GOT3 (cell line): ENCODE results near the gene CEACAM19.
"Not testable (repeated sequence)": the region's sequence is repeated elsewhere in the genome, so short reads cannot be mapped to it uniquely, and the experiment has no call there.

Experiments used
- DNase-seq: peaks from one replicate; lab custom pipeline; 2025; ENCODE audit warnings: mixed read lengths; lab: John Stamatoyannopoulos, UW

Gene CEACAM19

DNA sequence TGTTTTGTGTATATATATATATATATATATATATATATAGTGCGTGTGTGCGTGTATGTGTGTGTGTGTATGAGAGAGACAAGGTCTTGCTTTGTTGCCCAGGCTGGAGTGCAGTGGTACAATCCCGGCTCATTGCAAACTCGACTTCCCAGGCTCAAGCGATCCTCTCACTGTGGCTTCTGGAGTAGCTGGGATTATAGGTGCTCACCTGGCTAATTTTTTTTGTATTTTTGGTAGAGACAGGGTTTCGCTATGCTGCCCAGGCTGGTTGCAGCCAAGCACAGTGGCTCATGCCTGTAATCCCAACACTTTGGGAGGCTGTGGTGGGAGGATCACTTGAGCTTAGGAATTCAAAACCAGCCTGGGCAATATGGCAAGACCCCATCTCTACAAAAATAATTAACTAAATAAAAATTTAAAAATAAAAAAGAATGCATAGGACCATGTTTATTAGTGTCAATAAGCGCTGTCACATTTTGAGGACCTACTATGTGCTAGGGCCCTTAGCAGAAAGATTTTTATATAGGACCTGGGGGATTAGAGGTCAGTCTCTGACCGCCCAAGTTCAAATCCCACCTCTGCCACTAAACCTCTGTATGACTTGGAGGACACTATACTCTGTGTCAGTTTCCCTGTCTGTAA lies 25.8 kb upstream of the CEACAM19 start:
- no peak for DNase-seq

DNA sequence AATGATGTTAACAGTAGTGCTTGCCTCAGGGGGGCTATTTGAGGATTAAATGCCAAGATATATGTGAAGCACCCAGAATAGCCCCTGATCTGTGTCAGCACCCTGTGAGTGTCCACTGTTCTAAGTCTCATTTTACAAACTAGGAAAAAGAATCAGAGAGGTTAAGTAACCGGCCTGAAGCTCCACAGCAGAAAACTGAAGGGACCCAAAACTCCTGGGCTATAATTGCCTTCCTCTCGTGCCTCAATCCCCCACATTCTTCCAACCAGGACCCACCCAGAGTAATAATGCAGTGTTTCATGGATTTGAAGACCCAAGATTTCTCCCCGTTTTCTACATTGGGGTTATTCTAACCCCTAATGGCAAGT lies 25.2 kb upstream of the CEACAM19 start:
- no peak for DNase-seq

GRCh38 chr19:44647144-44647543 lies 24.1 kb upstream of the CEACAM19 start:
- DNase-seq = no peak

GRCh38 chr19:44648631-44649251 lies 22.5 kb upstream of the CEACAM19 start:
- no peak for DNase-seq

DNA sequence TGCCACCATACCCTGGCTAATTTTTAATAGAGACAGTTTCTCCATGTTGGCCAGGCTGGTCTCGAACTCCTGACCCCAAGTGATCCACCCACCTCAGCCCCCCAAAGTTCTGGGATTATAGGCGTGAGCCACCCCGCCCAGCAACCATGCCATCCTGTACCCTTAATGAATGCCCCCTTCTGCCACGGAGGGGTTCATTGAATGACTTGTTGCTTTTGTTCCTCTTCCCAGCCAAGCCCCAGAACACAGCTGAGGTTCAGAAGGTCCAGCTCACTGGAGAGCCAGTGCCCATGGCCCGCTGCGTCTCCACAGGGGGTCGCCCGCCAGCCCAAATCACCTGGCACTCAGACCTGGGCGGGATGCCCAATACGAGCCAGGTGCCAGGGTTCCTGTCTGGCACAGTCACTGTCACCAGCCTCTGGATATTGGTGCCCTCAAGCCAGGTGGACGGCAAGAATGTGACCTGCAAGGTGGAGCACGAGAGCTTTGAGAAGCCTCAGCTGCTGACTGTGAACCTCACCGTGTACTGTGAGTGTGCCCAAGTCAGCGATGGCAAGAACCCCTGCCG lies 21.6 kb upstream of the CEACAM19 start:
- DNase-seq = no peak

- no peak for DNase-seq
Observed at GRCh38 chr19:44653343-44653742, 17.9 kb upstream of the CEACAM19 start.

DNA sequence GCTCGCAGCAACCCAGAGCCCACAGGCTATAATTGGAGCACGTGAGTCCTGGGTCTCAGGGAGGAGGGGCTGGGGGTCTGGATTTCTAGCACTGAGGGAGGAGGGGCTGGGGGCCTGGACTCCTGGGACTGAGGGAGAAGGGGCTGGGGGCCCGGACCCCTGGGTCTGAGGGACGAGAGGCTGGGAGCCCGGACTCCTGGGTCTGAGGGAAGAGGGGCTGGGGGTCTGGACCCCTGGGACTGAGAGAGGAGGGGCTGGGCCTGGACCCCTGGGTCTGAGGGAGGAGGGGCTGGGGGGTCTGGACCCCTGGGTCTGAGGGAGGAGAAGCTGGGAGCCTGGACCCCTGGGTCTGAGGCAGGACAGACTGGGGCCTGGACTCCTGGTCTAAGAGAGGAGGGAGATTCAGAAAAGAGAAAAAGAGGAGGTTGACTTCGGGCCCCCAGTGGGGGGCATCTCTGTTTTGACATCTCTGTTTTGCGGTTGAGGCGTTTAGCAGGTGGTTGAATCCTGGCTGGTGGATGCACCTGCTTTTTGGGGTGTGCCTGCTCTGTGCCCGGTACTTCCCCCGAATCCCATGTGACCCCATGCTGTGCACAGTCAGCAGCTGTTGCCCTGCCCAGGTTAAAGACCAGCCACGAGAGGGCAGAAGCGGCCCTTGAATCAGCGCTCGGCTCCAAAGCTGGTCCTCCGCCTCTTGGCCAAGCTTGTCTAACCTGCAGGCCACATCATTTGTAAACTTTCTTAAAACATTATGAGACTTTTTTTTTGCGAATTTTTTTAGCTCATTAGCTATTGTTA lies 17.1 kb upstream of the CEACAM19 start:
- no peak for DNase-seq

DNA sequence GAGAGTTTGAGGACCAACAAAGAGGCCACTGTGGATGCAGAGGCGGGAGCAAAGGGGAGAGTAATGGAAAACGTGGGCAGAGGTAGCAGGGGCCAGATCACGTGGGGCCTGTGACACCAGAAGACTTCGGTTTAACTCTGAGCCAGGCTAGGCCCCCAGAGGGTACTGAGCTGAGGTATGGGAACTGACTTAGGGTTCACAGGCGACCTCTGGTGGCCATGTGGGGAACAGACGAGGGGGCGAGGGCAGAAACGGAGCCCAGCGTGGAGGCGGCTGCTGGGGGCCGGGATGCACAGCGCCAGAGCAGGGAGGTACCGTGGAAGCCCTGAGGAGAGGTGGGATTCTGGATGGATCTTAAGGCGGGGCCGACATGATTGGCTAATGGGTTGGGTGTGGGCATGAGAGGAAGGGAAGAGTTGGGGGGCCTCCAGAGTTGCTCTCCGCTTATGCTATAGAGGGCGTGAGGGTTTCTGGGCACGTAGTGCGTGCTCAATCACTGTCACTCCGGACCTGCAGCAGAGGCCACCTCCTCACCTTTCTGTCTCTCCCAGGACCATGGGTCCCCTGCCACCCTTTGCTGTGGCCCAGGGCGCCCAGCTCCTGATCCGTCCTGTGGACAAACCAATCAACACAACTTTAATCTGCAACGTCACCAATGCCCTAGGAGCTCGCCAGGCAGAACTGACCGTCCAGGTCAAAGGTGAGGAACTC lies 13.9 kb upstream of the CEACAM19 start:
- no peak for DNase-seq

DNA sequence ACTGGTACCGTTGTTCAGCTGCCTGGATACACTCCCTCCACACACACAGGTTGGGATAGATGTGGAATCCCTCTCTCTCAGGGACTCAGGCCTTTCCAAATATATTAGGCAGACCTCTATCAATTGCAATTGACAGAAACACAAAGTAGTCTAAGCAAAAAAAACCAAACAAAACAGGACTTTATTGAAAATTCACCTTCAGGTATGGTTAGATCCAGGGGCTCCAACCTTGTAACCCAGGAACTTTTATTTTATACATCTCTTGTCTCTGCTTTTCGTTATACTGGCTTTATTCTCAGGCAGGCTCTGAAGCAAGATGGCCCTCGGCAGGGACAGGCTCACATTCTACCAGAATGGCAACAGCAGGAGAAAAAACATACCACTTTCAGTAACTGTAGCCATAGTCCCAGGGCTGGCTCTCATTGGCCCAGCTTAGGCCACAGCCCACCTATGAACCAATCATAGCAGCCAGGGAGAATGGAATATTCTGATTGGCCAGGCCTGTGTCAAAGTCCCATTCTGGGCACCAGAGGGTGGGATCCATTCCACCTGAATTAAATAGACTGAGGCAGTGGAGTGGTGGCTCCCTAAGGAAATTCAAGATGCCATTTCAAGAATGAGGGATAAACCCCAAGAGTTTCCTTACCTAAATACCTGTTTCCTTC lies 13.1 kb upstream of the CEACAM19 start:
- DNase-seq = no peak

- no peak for DNase-seq
Observed at GRCh38 chr19:44660081-44660480, 11.2 kb upstream of the CEACAM19 start.

DNA sequence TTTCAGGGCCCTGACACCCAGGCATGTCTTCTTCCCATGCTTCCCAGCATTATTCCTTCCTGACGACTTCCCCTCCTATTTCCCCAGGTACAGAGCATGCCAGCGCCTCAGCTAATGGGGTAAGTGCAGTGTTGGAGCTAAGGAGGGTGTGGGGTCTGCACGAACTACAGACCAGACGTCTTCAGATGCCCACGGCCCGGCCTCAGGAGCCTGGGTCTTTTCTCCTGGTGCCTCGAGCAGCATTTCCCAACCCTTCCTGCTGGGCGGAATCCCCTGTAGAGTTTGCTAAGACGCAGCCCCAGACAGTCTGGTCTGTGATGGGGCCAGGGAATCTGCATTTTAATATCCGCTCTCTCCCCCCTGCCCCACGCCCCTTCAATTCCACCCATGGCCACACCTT lies 10.1 kb upstream of the CEACAM19 start:
- DNase-seq = no peak

DNA sequence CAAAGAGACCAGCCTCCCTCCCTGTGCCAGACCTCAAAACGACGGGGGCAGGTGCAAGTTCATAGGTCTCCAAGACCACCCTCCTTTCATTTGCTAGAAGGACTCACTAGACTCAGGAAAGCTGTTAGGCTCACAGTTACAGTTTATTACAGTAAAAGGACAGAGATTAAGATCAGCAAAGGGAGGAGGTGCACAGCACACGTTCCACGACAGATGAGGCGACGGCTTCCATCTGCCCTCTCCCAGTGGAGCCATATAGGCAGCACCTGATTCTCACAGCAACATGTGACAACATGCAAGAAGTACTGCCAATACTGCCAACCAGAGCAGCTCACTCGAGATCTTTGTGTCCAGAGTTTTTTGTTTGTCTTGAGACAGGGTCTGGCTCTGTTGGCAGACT lies 9.4 kb upstream of the CEACAM19 start:
- no peak for DNase-seq

DNA sequence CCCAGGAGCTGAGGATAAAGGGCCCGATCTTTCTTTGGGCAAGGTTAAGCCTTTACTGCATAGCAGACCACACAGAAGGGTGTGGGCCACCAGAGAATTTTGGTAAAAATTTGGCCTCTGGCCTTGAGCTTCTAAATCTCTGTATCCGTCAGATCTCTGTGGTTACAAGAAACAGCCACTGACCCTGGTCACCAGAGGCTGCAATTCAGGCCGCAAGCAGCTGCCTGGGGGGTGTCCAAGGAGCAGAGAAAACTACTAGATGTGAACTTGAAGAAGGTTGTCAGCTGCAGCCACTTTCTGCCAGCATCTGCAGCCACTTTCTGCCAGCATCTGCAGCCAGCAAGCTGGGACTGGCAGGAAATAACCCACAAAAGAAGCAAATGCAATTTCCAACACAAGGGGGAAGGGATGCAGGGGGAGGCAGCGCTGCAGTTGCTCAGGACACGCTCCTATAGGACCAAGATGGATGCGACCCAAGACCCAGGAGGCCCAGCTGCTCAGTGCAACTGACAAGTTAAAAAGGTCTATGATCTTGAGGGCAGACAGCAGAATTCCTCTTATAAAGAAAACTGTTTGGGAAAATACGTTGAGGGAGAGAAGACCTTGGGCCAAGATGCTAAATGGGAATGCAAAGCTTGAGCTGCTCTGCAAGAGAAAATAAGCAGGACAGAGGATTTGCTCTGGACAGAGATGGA lies 8.4 kb upstream of the CEACAM19 start:
- no peak for DNase-seq

- no peak for DNase-seq
Observed at GRCh38 chr19:44663996-44664395, 7.3 kb upstream of the CEACAM19 start.

- DNase-seq = no peak
Observed at GRCh38 chr19:44664976-44665375, 6.3 kb upstream of the CEACAM19 start.

DNA sequence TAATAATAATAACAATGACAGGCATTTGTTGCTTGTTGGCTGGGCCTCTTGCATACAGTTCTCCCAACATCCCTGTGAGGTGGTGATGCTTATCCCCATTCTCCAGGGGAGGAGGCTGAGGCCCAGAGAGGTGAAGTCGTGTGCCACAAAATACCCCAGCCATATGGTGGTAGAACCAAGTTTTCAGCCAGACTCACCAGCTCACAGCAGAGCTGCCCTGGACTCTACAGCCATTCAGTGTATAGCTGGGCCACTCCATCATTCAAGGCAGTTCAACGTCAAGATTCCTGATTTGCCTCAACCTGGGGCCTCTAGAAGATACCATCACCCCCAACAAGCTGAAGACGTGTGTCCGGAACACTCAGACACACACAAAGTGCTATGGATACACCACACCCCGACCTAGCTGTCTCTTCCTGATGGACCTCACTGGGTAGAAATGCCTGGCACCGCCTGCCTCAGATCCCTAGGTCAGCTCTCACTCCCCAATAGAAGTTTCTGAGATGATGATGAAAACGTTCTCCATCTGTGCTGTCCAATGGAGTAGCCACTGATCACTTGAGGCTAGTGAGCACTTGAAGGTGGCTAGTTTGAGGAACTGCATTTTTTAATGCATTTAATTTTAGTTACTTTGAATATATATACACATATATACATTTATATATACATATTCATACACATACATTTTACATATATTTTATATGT lies 4.3 kb upstream of the CEACAM19 start:
- DNase-seq = no peak

DNA sequence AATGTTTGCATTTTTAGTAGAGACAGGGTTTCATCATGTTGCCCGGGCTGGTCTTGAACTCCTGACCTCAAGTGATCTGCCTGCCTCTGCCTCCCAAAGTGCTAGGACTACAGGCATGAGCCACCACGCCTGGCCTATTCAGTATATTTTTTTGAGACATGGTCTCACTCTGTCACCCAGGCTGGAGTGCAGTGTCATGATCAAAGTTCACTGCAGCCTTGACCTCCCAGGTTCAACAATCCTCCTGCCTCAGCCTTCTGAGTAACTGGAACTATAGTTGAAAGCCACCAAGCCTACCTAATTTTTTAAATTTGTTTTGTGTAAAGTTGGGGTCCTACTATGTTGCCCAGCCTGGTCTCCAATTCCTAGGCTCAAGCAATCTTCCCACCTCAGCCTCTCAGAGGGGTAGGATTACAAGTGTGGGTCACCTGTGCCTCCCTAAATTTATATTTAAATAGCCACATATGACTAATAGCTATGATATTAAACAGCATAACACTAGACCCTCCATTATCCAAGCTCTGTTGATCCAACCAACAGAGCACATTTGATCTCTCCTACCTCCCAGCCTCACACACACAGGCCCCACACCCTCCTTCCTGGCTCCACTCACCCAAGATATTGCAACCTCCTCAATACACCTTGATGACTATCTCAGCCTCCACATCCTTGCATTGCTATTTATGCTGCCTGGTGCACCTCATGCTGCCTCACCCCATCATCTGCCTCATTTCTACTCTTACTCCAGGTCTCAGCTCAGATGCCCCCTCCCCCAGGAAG lies 2.1 kb upstream of the CEACAM19 start:
- no peak for DNase-seq

DNA sequence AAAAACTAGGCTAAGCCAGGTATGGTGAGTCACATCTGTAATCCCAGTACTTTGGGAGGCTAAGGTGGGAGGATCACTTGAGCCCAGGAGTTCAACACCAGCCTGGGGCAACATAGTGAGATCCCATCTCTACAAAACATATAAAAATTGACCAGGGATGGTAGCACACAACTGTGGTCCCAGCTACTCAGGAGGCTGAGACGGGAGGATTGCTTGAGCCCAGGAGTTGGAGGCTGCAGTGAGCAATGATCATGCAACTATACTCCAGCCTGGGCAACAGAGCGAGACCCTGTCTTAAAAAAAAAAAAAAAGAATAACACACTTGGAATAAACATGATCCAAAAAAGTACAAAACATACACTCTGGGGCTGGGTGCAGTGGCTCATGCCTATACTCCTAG lies 1.3 kb upstream of the CEACAM19 start:
- not testable (repeated sequence) for DNase-seq

GRCh38 chr19:44672226-44672625 lies 944 bp downstream of the CEACAM19 start:
- no peak for DNase-seq

GRCh38 chr19:44673510-44673909 lies 2.2 kb downstream of the CEACAM19 start:
- DNase-seq = no peak
